ENCODE measurements around the gene RNH1.
A peak's percentile ranks its signal among the peaks of the same experiment; 100 is the strongest.

RNH1 gene

GRCh38 chr11:506238-506994 lies 626 bp downstream of the RNH1 start:
- Histone ChIP-seq H3K36me3 (ENCODE audit: control insufficient read depth in 5 of 5, insufficient read depth in 5 of 5, low read length in 5 of 5) (peaks cover 0 to 23% (median 16%) of the 10 kb centered on the region in 5 donors), H3K4me1 (ENCODE audit: control insufficient read depth in 5 of 5, insufficient read depth in 5 of 5, low read length in 5 of 5) (peaks cover 5 to 56% (median 51%) of the 10 kb centered on the region in 5 donors), H3K27ac (ENCODE audit: low read depth, low read length) (peak overlapping the region; percentile 99), H3K4me3 (ENCODE audit: low read depth in 1 of 5, low read length in 5 of 5) (peak overlapping the region; percentile 76 to 86 (median 82)), H3K9me3 (ENCODE audit: control insufficient read depth in 5 of 5, low read length in 5 of 5) (no peaks in the 10 kb centered on the region), H3K9ac (ENCODE audit: low read length in 5 of 5) (peak overlapping the region; percentile 75 to 100 (median 91)), H3K27me3 (ENCODE audit: control insufficient read depth in 5 of 5, insufficient read depth in 4 of 5, low read length in 5 of 5) (no peaks in the 10 kb centered on the region)

DNA sequence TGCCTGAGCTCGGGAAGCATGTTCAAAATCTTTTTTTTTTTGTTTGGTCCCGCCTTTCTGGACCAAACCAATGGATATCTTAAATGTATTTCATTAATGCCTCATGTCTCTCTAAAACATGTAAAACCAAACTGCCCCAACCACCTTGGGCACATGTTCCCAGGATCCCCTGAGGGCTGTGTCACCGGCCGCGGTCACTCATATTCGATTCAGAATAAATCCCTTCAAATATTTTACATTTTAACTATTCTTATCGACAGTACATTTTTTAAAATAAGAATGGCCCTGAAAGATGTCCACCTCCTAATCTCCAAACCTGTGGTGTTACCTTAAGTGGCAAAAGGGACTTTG lies 2.1 kb downstream of the RNH1 start:
- peaks cover 5 to 56% (median 51%) of the 10 kb centered on the region in 5 donors for H3K4me1 ChIP-seq (ENCODE audit: control insufficient read depth in 5 of 5, insufficient read depth in 5 of 5, low read length in 5 of 5)
- peak overlapping the region; percentile 99 for H3K27ac ChIP-seq (ENCODE audit: low read depth, low read length)
- no peaks in the 10 kb centered on the region for H3K9me3 ChIP-seq (ENCODE audit: control insufficient read depth in 5 of 5, low read length in 5 of 5)
- peak overlapping the region in 4 of 5 donors; percentile 62 to 98 (median 78) for H3K9ac ChIP-seq (ENCODE audit: low read length in 5 of 5)
- no peaks in the 10 kb centered on the region for H3K27me3 ChIP-seq (ENCODE audit: control insufficient read depth in 5 of 5, insufficient read depth in 4 of 5, low read length in 5 of 5)
- peak overlapping the region; percentile 60 to 86 (median 82) for H3K4me3 ChIP-seq (ENCODE audit: low read depth in 1 of 5, low read length in 5 of 5)
- H3K36me3 ChIP-seq (ENCODE audit: control insufficient read depth in 5 of 5, insufficient read depth in 5 of 5, low read length in 5 of 5) = peaks cover 0 to 32% (median 25%) of the 10 kb centered on the region in 5 donors

DNA sequence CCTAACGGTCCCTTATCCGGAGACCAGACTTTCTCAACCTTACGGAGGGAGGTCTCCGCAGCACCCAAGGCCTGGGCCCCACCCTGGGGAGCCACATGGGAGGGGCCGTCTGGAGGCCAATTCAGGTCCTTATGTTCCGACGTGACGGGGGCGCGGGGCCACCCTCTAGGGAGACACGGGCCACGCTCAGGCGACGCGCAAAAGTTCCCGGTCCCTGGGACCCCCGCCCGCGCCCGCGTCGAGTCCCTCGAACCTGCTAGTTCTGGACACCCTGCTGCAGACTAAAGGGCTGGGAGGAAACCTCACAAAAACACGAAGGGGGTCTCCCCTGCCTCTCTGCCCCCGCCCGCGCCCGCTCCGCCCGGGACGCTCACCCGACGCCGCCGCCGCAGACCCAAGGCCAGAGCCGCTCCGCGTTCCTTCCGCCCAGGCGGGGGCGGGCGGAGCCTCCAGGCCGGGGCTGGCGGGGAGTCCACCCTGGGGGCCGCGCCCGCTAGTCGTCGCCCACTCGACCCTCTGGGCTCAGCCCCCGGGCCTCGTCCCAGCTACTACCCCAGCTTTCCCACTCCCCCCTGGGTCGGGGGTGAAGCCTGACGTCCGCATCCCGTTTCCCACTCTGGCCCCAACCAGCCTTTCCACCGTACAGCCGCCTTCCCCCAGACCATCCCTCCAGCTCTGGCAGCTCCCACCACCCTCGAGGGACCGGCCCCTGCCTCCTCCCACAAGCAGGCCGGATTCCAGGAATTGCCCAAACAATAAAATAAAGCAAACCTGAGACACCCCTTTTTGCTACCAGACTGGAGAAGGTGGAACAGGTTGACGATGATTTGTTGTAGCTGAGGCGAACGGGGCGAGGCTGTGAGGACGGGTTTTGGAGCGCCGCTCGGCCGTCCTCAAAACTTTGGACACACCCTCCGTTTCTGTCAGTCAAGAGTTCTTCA lies 2.7 kb downstream of the RNH1 start:
- Histone ChIP-seq H3K36me3 (ENCODE audit: control insufficient read depth in 5 of 5, insufficient read depth in 5 of 5, low read length in 5 of 5) (peaks cover 0 to 34% (median 30%) of the 10 kb centered on the region in 5 donors), H3K9me3 (ENCODE audit: control insufficient read depth in 5 of 5, low read length in 5 of 5) (no peaks in the 10 kb centered on the region), H3K27ac (ENCODE audit: low read depth, low read length) (peak overlapping the region; percentile 99), H3K4me1 (ENCODE audit: control insufficient read depth in 5 of 5, insufficient read depth in 5 of 5, low read length in 5 of 5) (peaks cover 5 to 56% (median 51%) of the 10 kb centered on the region in 5 donors), H3K9ac (ENCODE audit: low read length in 5 of 5) (peak overlapping the region; percentile 62 to 80 (median 73)), H3K4me3 (ENCODE audit: low read depth in 1 of 5, low read length in 5 of 5) (peak overlapping the region; percentile 60 to 86 (median 78)), H3K27me3 (ENCODE audit: control insufficient read depth in 5 of 5, insufficient read depth in 4 of 5, low read length in 5 of 5) (no peaks in the 10 kb centered on the region)

- H3K4me3 ChIP-seq (ENCODE audit: low read depth in 1 of 5, low read length in 5 of 5) = peak overlapping the region; percentile 60 to 86 (median 72)
- H3K36me3 ChIP-seq (ENCODE audit: control insufficient read depth in 5 of 5, insufficient read depth in 5 of 5, low read length in 5 of 5) = peaks cover 0 to 39% (median 36%) of the 10 kb centered on the region in 5 donors
- H3K4me1 ChIP-seq (ENCODE audit: control insufficient read depth in 5 of 5, insufficient read depth in 5 of 5, low read length in 5 of 5) = peaks cover 5 to 56% (median 51%) of the 10 kb centered on the region in 5 donors
- no peaks in the 10 kb centered on the region for H3K27me3 ChIP-seq (ENCODE audit: control insufficient read depth in 5 of 5, insufficient read depth in 4 of 5, low read length in 5 of 5)
- peak overlapping the region; percentile 60 to 80 (median 73) for H3K9ac ChIP-seq (ENCODE audit: low read length in 5 of 5)
- H3K9me3 ChIP-seq (ENCODE audit: control insufficient read depth in 5 of 5, low read length in 5 of 5) = no peaks in the 10 kb centered on the region
- peak overlapping the region; percentile 99 for H3K27ac ChIP-seq (ENCODE audit: low read depth, low read length)
Measured at GRCh38 chr11:503179-503981, 3.7 kb downstream of the RNH1 start.

GRCh38 chr11:502288-503178 lies 4.5 kb downstream of the RNH1 start:
- Histone ChIP-seq H3K4me1 (ENCODE audit: control insufficient read depth in 5 of 5, insufficient read depth in 5 of 5, low read length in 5 of 5) (peaks cover 7 to 49% (median 44%) of the 10 kb centered on the region in 5 donors), H3K9ac (ENCODE audit: low read length in 5 of 5) (no peak overlapping the region), H3K27me3 (ENCODE audit: control insufficient read depth in 5 of 5, insufficient read depth in 4 of 5, low read length in 5 of 5) (no peaks in the 10 kb centered on the region), H3K4me3 (ENCODE audit: low read depth in 1 of 5, low read length in 5 of 5) (peak overlapping the region in 2 of 5 donors; percentile 10 to 22), H3K9me3 (ENCODE audit: control insufficient read depth in 5 of 5, low read length in 5 of 5) (no peaks in the 10 kb centered on the region), H3K36me3 (ENCODE audit: control insufficient read depth in 5 of 5, insufficient read depth in 5 of 5, low read length in 5 of 5) (peaks cover 0 to 47% (median 44%) of the 10 kb centered on the region in 5 donors), H3K27ac (ENCODE audit: low read depth, low read length) (no peak overlapping the region)

- Histone ChIP-seq H3K9ac (ENCODE audit: low read length in 5 of 5) (no peak overlapping the region), H3K27ac (ENCODE audit: low read depth, low read length) (no peak overlapping the region), H3K27me3 (ENCODE audit: control insufficient read depth in 5 of 5, insufficient read depth in 4 of 5, low read length in 5 of 5) (no peaks in the 10 kb centered on the region), H3K4me1 (ENCODE audit: control insufficient read depth in 5 of 5, insufficient read depth in 5 of 5, low read length in 5 of 5) (peaks cover 7 to 46% (median 43%) of the 10 kb centered on the region in 5 donors), H3K36me3 (ENCODE audit: control insufficient read depth in 5 of 5, insufficient read depth in 5 of 5, low read length in 5 of 5) (peaks cover 0 to 54% (median 52%) of the 10 kb centered on the region in 5 donors), H3K9me3 (ENCODE audit: control insufficient read depth in 5 of 5, low read length in 5 of 5) (no peaks in the 10 kb centered on the region), H3K4me3 (ENCODE audit: low read depth in 1 of 5, low read length in 5 of 5) (no peak overlapping the region)
Measured at GRCh38 chr11:501683-502287, 5.3 kb downstream of the RNH1 start.

GRCh38 chr11:501001-501682 lies 5.9 kb downstream of the RNH1 start:
- no peaks in the 10 kb centered on the region for H3K27me3 ChIP-seq (ENCODE audit: control insufficient read depth in 5 of 5, insufficient read depth in 4 of 5, low read length in 5 of 5)
- H3K9ac ChIP-seq (ENCODE audit: low read length in 5 of 5) = no peak overlapping the region
- H3K4me3 ChIP-seq (ENCODE audit: low read depth in 1 of 5, low read length in 5 of 5) = no peak overlapping the region
- H3K4me1 ChIP-seq (ENCODE audit: control insufficient read depth in 5 of 5, insufficient read depth in 5 of 5, low read length in 5 of 5) = peaks cover 7 to 45% (median 40%) of the 10 kb centered on the region in 5 donors
- no peak overlapping the region for H3K27ac ChIP-seq (ENCODE audit: low read depth, low read length)
- H3K36me3 ChIP-seq (ENCODE audit: control insufficient read depth in 5 of 5, insufficient read depth in 5 of 5, low read length in 5 of 5) = peaks cover 0 to 60% (median 54%) of the 10 kb centered on the region in 5 donors
- H3K9me3 ChIP-seq (ENCODE audit: control insufficient read depth in 5 of 5, low read length in 5 of 5) = no peaks in the 10 kb centered on the region

DNA sequence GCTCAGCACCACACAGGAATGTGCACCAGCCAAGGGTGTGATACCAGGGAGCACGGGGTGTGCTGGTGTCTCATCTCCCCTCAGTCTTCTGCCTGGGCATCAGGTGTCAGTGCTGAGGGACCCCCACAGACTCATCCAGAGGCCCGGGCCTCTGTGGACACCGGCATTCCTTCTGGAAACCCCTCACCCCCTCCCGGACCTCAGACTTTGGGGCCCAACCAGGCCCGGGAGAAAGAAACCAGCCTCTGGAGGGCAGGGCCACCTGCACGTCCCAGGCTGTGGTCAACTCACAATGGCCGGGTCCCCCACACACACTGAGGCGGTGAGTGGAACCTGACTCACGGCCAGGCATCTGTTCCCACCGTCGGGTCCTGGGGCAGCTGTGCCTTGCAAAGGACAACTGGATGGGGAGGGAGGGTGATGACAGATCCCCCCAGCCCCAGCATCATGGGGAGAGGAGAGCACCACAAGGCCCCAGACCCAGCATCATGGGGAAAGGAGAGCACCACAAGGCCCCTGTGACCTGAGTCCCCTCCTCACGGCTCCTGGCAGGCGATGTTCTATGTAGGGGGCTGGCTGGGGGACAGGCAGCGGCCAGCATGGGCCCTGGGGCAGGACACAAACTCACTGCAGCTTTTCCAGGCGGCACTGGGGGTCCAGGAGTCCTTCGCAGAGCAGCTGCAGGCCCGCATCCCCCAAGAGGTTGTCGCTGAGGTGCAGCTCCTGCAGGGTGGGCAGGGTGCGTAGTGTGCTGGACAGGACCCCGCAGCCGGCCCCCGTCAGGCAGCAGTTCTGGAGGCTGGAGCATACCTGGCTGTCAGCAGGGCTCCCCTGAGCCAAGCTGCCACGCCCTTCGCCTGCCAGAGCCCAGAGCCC lies 7.6 kb downstream of the RNH1 start:
- Histone ChIP-seq H3K27ac (ENCODE audit: low read depth, low read length) (no peak overlapping the region), H3K4me1 (ENCODE audit: control insufficient read depth in 5 of 5, insufficient read depth in 5 of 5, low read length in 5 of 5) (peaks cover 2 to 28% (median 23%) of the 10 kb centered on the region in 5 donors), H3K9me3 (ENCODE audit: control insufficient read depth in 5 of 5, low read length in 5 of 5) (no peaks in the 10 kb centered on the region), H3K4me3 (ENCODE audit: low read depth in 1 of 5, low read length in 5 of 5) (no peak overlapping the region), H3K27me3 (ENCODE audit: control insufficient read depth in 5 of 5, insufficient read depth in 4 of 5, low read length in 5 of 5) (no peaks in the 10 kb centered on the region), H3K36me3 (ENCODE audit: control insufficient read depth in 5 of 5, insufficient read depth in 5 of 5, low read length in 5 of 5) (peaks cover 0 to 77% (median 68%) of the 10 kb centered on the region in 5 donors), H3K9ac (ENCODE audit: low read length in 5 of 5) (no peak overlapping the region)

Data from subcutaneous abdominal adipose tissue (tissue), 5 donors.